Neural progenitor cell (in vitro differentiated cells): ENCODE measurements around the gene CCR1. TPM values are rescaled to one million over a fixed set of nuclear protein-coding genes. Genes with fewer than 3 reads are reported as not detected.
A peak's percentile ranks its signal among the peaks of the same experiment; 100 is the strongest.

Experiments
- DNase-seq: peaks from one replicate; pipeline ENCODE4 v3.0.0-alpha.2; 2016; ENCODE audit warnings: low spot score
- H2AFZ ChIP-seq: fragments of 200-600 bp; sonication (generic); replicated peaks from 2 replicates; pipeline ENCODE4 v1.6.1; 2016; ENCODE audit warnings: antibody characterized with exemption
- H3F3A ChIP-seq: fragments of 200-600 bp; sonication (generic); 2 replicates; pipeline ENCODE4 v1.6.1; 2016; ENCODE audit warnings: antibody characterized with exemption, low read depth
- H3K27ac ChIP-seq: fragments of 200-600 bp; sonication (generic); 2 replicates; pipeline ENCODE4 v1.5.1; 2016; ENCODE audit warnings: mild to moderate bottlenecking
- H3K27me3 ChIP-seq: fragments of 200-600 bp; sonication (generic); 2 replicates; pipeline ENCODE4 v1.6.1; 2016; ENCODE audit warnings: mild to moderate bottlenecking, moderate library complexity
- H3K36me3 ChIP-seq: fragments of 200-600 bp; sonication (generic); 2 replicates; pipeline ENCODE4 v1.5.1; 2016
- H3K4me1 ChIP-seq: fragments of 200-600 bp; sonication (generic); 2 replicates; pipeline ENCODE4 v1.6.1; 2016; ENCODE audit warnings: mixed run types
- H3K4me2 ChIP-seq: fragments of 200-600 bp; sonication (generic); 2 replicates; pipeline ENCODE4 v1.6.1; 2016
- H3K4me3 ChIP-seq: fragments of 200-600 bp; sonication (generic); 2 replicates; pipeline ENCODE4 v1.5.1; 2016
- H3K79me2 ChIP-seq: fragments of 200-600 bp; sonication (generic); 2 replicates; pipeline ENCODE4 v1.6.1; 2016; ENCODE audit warnings: low read depth
- H3K9ac ChIP-seq: fragments of 200-600 bp; sonication (generic); 2 replicates; pipeline ENCODE4 v1.6.1; 2016
- H3K9me3 ChIP-seq: fragments of 200-600 bp; sonication (generic); 2 replicates; pipeline ENCODE4 v1.5.1; 2016; ENCODE audit warnings: low read depth
- H4K20me1 ChIP-seq: fragments of 200-600 bp; sonication (generic); 2 replicates; pipeline ENCODE4 v1.6.1; 2016; ENCODE audit warnings: low read depth
- H3K27ac Mint-ChIP-seq: 3 replicates; pipeline ENCODE4 v1.8.0; 2021; ENCODE audit warnings: mixed read lengths
- H3K27me3 Mint-ChIP-seq: 2 replicates; pipeline ENCODE4 v1.8.0; 2022; ENCODE audit warnings: low read depth, mild to moderate bottlenecking, inconsistent platforms, moderate library complexity, mixed read lengths; ENCODE audit not compliant: insufficient read depth
- H3K36me3 Mint-ChIP-seq: 3 replicates; pipeline ENCODE4 v1.8.0; 2021; ENCODE audit warnings: mixed read lengths
- H3K4me1 Mint-ChIP-seq: 3 replicates; pipeline ENCODE4 v1.8.0; 2021; ENCODE audit warnings: mixed read lengths
- H3K4me3 Mint-ChIP-seq: 3 replicates; pipeline ENCODE4 v1.8.0; 2021; ENCODE audit warnings: mild to moderate bottlenecking, moderate library complexity, mixed read lengths
- H3K9me3 Mint-ChIP-seq: 3 replicates; pipeline ENCODE4 v1.8.0; 2020; ENCODE audit warnings: mixed read lengths
- CTCF ChIP-seq: fragments of 200-600 bp; sonication (generic); IDR thresholded peaks from 2 replicates; pipeline ENCODE4 v1.5.1; 2017; ENCODE audit warnings: antibody characterized with exemption, mild to moderate bottlenecking
- EZH2 ChIP-seq: fragments of 200-600 bp; sonication (generic); IDR thresholded peaks from 2 replicates; pipeline ENCODE4 v1.6.1; 2017; ENCODE audit warnings: antibody characterized with exemption, mild to moderate bottlenecking, moderate library complexity
- EZH2phosphoT487 ChIP-seq: fragments of 200-600 bp; sonication (generic); IDR thresholded peaks from 2 replicates; pipeline ENCODE4 v1.6.1; 2017; ENCODE audit warnings: antibody characterized with exemption
- total RNA-seq: library from RNA; depleted of rRNA; stranded (reverse); fragments of >200 nt; gene quantifications from 2 replicates; pipeline ENCODE4 v1.2.3, GENCODE V29; 2015; ENCODE audit warnings: low replicate concordance

CCR1 gene
- 0.19 TPM in 1 of 2 replicates, not detected in the other for total RNA-seq

GRCh38 chr3:46208167-46208704, at the start of gene CCR1:
Gene CCR1 (minus strand): TSS chr3:46208313. CDS start chr3:46204313, 4,000 bp downstream.
- Histone ChIP-seq H3K27me3 (no peaks in the 10 kb centered on the region), H3K36me3 (no peaks in the 10 kb centered on the region), H3F3A (no peaks in the 10 kb centered on the region), H4K20me1 (no peaks in the 10 kb centered on the region), H3K27ac (no peak within 1 kb of the TSS), H2AFZ (peak within 1 kb of the TSS; percentile 99), H3K9ac (no peak within 1 kb of the TSS), H3K4me3 (no peak within 1 kb of the TSS), H3K79me2 (no peaks in the 10 kb centered on the region), H3K4me1 (peaks cover 4% of the 10 kb centered on the region), H3K9me3 (no peaks in the 10 kb centered on the region), H3K4me2 (no peak within 1 kb of the TSS)
- TF ChIP-seq EZH2phosphoT487 (no peak), EZH2 (no peak), CTCF (peak; percentile 70)
- Mint-ChIP-seq H3K36me3 (no peaks in the 10 kb centered on the region), H3K4me3 (no peak within 1 kb of the TSS), H3K27me3 (peaks cover 5% of the 10 kb centered on the region), H3K27ac (peak within 1 kb of the TSS; percentile 43), H3K9me3 (no peaks in the 10 kb centered on the region), H3K4me1 (no peaks in the 10 kb centered on the region)
- DNase-seq, result peak; percentile 66

- Histone ChIP-seq H3K36me3 (no peaks in the 10 kb centered on the region), H3F3A (no peaks in the 10 kb centered on the region), H3K9me3 (no peaks in the 10 kb centered on the region), H3K4me1 (no peaks in the 10 kb centered on the region), H2AFZ (no peak overlapping the region), H3K27me3 (no peaks in the 10 kb centered on the region), H3K27ac (no peak overlapping the region), H3K4me3 (no peak overlapping the region), H3K79me2 (no peaks in the 10 kb centered on the region), H4K20me1 (no peaks in the 10 kb centered on the region), H3K4me2 (no peak overlapping the region), H3K9ac (no peak overlapping the region)
- H3K36me3 Mint-ChIP-seq, result no peaks in the 10 kb centered on the region
- no peaks in the 10 kb centered on the region for H3K4me1 Mint-ChIP-seq
- DNase-seq, result no peak
- H3K4me3 Mint-ChIP-seq, result no peak overlapping the region
- no peak overlapping the region for H3K27ac Mint-ChIP-seq
- TF ChIP-seq CTCF (no peak), EZH2 (no peak), EZH2phosphoT487 (no peak)
- peaks cover 2% of the 10 kb centered on the region for H3K9me3 Mint-ChIP-seq
- H3K27me3 Mint-ChIP-seq, result no peaks in the 10 kb centered on the region
Measured at GRCh38 chr3:46252980-46253379, 44.9 kb upstream of the CCR1 start.

DNA sequence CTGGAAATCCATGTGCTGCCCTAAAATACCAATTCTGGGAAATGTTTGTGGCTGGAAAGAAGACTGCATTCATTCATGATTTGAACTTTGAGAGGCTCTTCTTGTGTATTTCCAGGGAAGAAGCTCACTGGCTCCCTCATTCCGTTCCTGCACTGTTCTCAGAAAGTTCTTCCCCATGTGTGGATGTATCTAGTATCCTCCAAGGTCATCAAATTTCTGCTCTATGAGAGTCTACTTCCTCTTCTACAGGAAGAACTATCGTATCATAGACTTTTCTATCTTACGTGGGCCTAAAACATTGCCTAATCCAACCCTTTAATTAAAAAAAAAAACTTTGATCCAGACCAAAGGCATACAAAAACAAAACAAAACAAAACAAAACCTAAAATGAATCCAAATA, 37.0 kb upstream of the CCR1 start:
- Histone ChIP-seq H3K4me3 (no peak overlapping the region), H4K20me1 (no peaks in the 10 kb centered on the region), H3K9ac (no peak overlapping the region), H3K36me3 (no peaks in the 10 kb centered on the region), H3K4me1 (no peaks in the 10 kb centered on the region), H2AFZ (no peak overlapping the region), H3K4me2 (no peak overlapping the region), H3K27me3 (no peaks in the 10 kb centered on the region), H3K27ac (no peak overlapping the region), H3K79me2 (no peaks in the 10 kb centered on the region), H3F3A (no peaks in the 10 kb centered on the region), H3K9me3 (no peaks in the 10 kb centered on the region)
- Mint-ChIP-seq H3K9me3 (no peaks in the 10 kb centered on the region), H3K36me3 (no peaks in the 10 kb centered on the region), H3K27me3 (peaks cover 4% of the 10 kb centered on the region), H3K4me1 (no peaks in the 10 kb centered on the region), H3K4me3 (no peak overlapping the region), H3K27ac (no peak overlapping the region)
- DNase-seq, result no peak
- no peak for TF ChIP-seq EZH2
- no peak for TF ChIP-seq EZH2phosphoT487
- no peak for TF ChIP-seq CTCF
